Activated CD4-positive, alpha-beta T cell treated with anti-CD3 and anti-CD28 coated beads, Interleukin-2, amount 50 U/mL, for 1 hour (primary cell): ENCODE measurements around the gene TMEM132D.
"Not testable (repeated sequence)": the region's sequence is repeated elsewhere in the genome, so short reads cannot be mapped to it uniquely, and the experiment has no call there.

Experiments used
- DNase-seq: peaks from one replicate; pipeline ENCODE4 v3.0.0-alpha.2; 2020

TMEM132D gene

GRCh38 chr12:129207084-129207483, 696.7 kb downstream of the TMEM132D start:
- DNase-seq, result no peak

DNA sequence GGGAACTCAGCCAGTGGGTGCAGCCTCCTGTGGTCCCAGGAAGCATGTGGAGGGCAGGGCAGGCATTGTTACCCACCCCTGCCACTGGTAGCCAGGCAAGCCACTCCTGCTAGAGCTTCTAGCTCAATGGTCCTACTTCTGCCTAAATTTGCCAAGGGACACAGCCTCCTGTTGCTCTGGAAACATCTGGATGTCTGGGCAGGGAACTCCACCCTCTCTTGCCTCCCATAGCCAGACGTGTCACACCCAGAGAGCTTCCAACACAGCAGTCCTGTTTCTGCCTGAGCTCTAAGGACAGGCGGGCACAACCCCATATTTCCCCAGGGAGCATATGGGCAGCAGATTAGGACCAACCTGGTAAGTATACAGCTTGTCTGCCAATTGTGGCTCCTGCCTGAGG, 700.4 kb downstream of the TMEM132D start:
- no peak for DNase-seq

DNA sequence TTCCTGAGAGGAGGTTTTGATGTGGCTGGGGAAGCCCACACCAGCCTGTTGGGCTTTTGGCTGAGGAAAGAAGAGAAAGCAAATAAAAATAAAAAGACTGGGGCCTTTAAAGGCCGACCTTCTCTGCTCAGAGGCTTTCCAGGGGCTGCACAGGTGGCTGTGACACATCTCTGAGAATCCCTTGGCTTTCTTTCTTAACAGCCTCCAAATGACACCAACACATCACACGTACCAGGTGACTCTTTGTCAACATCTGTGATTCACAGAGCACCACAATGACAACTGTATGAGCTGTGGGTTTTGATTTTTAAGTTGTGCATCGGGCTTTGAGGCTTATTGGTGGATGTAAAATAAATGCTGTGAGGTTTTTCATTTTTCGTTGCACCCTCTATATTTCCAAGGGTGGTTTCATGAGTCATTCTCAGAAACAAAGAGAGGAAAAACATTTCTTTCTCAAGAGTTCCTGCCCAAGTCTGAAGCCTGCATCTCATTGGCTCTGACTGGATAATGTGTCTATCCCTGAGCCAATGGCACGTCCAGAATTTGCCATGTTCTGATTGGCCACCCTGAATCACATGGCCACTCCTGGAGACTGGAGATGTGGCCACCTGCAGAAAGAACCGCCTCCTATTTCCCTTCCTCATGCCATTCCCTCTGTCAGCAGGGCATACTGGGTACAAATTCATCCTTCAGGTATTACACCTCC, 701.6 kb downstream of the TMEM132D start:
- no peak for DNase-seq

GRCh38 chr12:129201029-129201428, 702.8 kb downstream of the TMEM132D start:
- DNase-seq, result no peak

GRCh38 chr12:129200576-129200975, 703.2 kb downstream of the TMEM132D start:
- no peak for DNase-seq

- no peak for DNase-seq
Observed at GRCh38 chr12:129196927-129197326, 706.9 kb downstream of the TMEM132D start.

DNA sequence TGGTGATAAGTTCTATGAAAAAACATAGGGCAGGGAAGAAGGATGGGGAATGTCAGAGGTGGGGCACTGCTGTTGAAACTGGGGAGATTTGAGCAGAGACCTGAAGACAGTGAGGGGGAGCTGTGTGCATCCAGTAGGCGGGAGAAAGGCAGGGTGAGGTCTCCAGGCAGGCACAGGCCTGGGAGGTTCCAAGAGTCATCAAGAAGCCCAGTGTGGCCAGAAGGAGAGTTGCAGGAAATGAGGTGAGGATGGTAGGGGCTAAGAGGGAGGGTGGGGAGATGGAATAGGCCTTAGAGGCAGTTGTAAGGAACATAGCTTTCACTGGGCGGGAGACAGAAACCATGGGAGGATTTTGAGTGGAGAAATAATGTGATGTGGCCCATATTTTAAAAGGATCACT, 708.7 kb downstream of the TMEM132D start:
- no peak for DNase-seq

- DNase-seq, result no peak
Observed at GRCh38 chr12:129193263-129193871, 710.5 kb downstream of the TMEM132D start.

- no peak for DNase-seq
Observed at GRCh38 chr12:129190827-129191226, 713.0 kb downstream of the TMEM132D start.

GRCh38 chr12:129189879-129190278, 713.9 kb downstream of the TMEM132D start:
- not testable (repeated sequence) for DNase-seq

DNA sequence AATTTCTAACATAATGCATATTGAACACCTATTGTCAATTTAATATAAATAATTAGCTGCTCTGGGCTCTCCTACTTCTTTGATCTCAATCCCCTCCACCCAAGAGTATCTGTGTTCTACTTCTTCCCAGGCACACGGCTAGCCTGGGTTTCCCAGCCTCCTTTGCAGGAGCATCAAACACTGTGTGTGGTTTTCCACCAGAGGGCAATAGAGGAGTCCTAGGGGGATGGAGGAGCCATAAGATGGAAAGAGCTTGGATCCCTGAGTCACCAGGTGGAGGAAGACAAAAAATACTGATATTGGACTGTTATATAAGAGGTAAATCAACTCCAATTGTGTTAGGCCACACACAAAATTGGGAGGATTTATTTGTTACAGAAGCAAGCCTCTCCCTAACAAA, 716.9 kb downstream of the TMEM132D start:
- no peak for DNase-seq

DNA sequence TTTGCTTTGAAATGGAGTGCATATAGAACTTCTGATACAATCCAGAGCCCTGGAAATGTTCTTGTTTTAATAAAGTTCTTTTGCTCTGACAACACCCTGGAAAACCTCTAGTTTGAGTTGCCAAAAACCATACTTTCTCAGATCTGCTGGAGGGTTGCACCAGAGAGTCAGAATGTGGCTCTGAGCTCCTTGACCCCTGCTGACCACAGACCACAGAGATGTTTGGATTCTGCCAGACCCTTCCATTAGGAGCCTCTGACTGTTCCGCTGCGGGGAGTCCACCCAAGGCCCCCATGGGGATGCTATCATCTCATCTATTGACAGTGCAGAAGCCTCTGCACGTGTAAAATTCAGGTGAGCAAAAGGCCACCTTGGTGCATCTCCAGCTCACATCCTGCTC, 718.0 kb downstream of the TMEM132D start:
- no peak for DNase-seq

- DNase-seq, result no peak
Observed at GRCh38 chr12:129184127-129184928, 719.5 kb downstream of the TMEM132D start.

GRCh38 chr12:129179941-129180553, 723.8 kb downstream of the TMEM132D start:
- DNase-seq, result no peak

DNA sequence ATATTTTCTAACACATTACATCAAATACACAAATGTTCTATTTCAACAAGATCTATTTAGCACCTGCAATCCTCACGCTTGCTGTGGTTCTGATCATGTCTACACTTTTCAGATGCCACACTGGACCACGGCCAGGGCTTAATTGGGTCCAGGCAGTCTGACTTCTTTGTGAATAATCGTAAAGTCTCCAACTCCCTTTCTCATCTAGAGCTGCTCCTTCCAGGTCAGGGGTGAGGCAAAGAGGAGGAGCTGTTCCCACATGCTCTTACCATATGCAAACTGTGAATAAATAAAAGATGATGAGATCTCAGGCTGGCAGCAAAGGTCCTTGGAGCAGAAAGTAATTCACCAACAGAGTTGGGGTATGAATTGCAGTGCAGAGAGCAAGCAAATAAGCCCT, 733.9 kb downstream of the TMEM132D start:
- DNase-seq, result no peak

GRCh38 chr12:129163861-129164260, 740.0 kb downstream of the TMEM132D start:
- no peak for DNase-seq

DNA sequence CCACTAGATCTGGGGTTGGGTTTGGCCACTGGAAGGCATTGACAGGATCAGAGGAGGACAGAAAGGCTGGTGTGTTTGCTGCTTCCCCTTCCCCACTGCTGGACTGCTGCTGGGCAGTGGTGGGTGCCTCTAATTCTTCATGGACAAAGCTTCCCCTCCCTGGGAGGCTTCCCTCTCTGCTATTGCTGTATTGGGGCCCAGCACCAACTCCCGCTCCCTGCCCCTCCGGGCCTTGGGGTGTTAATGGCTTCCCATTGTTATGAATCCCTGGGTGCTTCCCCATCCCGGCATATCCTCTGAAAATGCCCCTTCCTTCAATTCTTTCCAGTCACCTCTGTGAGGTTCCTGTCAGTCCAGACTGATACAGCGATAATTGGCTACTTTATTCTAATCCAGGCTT, 740.4 kb downstream of the TMEM132D start:
- DNase-seq, result no peak

DNA sequence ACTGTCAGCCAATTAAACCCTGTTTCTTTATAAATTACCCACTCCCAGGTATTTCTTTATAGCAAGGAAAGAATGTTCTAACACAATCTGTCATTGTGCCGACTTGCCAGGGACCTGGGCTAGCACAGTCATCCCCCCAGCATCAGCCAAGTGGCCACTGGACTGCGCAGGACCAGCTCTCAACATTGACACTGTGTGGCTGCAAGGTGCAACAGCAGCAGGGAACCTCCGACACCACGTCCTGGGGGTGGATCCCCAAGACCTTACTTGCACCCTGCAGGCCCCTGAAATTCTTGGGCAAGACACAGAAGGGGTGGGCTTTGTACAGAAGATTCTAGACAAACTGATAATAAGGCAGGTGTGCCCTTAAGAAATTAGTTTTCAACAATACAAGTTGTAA, 741.0 kb downstream of the TMEM132D start:
- no peak for DNase-seq

- no peak for DNase-seq
Observed at GRCh38 chr12:129161511-129161910, 742.3 kb downstream of the TMEM132D start.

DNA sequence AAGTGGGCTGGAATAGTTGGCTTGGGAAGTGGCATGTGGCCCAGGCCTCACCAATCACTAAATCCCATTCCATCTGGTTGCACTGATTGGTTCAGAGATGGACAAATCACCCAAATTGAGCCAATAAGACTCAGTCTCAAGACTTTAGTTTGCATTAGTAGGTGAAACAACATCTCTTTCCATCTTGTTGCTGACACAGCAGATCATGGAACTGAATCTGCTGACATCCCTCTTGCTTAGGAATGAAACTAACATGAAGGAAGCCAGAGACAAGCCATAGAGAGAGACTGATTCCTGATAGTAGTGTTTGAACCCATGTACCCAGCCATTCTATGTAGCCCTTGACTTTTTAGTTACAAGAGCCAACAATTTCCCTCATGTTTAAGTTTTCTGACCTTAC, 743.5 kb downstream of the TMEM132D start:
- no peak for DNase-seq

DNA sequence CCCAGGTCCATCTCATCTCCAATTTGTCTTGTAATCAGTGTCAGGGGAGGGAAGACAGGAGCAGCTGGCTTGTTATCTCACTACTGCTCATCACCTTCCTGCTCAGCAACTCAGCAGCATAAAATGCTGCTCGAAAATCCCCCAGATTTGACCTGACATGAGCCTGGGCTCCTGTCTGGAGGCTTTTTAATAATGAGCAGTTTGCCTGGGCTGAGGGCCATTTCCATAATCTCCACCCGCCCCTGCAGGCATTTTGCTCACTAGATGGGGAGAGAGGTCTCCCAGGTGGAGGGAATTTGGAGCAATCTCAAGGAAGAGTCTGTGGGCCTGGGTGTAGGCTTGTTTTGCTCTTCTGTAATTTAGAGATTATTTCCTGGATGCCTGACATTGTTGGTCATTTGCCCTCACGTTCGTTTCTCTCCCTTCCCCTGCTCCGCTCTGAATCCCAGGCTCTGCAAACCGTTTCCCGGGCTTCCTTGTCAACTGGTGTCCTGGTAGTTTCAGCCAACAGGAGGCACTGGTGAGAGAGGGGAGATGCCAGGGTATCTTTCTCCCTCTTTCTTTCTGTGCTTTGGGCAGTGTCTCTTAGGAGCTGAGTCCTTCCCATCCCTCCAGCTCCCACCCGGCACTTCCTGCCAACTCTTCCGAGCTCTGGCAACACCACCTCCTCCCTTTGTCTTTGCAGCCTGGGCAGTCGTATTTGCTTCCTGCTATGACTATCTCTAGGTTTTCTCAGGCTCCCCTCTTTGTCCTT, 751.3 kb downstream of the TMEM132D start:
- DNase-seq, result no peak

DNA sequence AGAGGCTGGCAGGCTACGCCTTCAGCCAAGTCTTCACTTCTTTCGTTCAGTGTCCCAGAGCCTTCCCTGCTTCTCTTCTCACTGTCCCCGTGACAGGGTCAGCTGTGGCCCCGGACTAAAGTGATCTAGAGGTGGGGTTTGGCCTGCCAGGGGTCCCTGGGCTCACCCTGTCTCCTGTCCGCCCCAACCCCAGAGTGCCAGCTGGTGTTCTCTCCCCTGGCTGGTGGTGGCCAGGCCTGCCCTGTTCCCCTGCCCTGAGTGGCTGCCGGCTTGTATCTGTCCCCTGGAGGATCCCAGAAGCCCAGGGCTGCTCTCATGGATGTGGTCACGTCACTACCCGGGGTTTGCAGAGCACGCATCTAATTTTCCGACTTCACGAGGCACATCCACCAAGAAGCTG, 753.1 kb downstream of the TMEM132D start:
- DNase-seq, result no peak

- DNase-seq, result no peak
Observed at GRCh38 chr12:129145381-129145780, 758.4 kb downstream of the TMEM132D start.
